Urothelium cell line (cell line): ENCODE measurements around the gene C10orf105.

Experiments
- DNase-seq: peaks from one replicate; pipeline ENCODE4 v3.0.0; 2011; ENCODE audit warnings: low spot score, mixed read lengths
- FAIRE-seq: peaks from 2 replicates; lab custom pipeline; 2011; peaks lifted over from hg19 to GRCh38; lab: Jason Lieb, UNC

The C10orf105 gene

GRCh38 chr10:71739358-71739900 lies 19.9 kb upstream of the C10orf105 start:
- DNase-seq (no peak), FAIRE-seq (no peak)

- FAIRE-seq (no peak), DNase-seq (no peak)
These were observed 18.2 kb upstream of the C10orf105 start for GRCh38 chr10:71737834-71738197.

- FAIRE-seq (no peak), DNase-seq (no peak)
These were observed 17.6 kb upstream of the C10orf105 start for GRCh38 chr10:71737001-71737833.

- FAIRE-seq (peak; percentile 79), DNase-seq (no peak)
These were observed 17.0 kb upstream of the C10orf105 start for GRCh38 chr10:71736570-71736952.

GRCh38 chr10:71735709-71736569 lies 16.4 kb upstream of the C10orf105 start:
- DNase-seq (no peak), FAIRE-seq (no peak)

- no peak for DNase-seq
- FAIRE-seq: no peak
These were observed 15.2 kb upstream of the C10orf105 start for GRCh38 chr10:71734797-71735196.

- FAIRE-seq (peak; percentile 35), DNase-seq (no peak)
These were observed 12.2 kb upstream of the C10orf105 start for GRCh38 chr10:71731791-71732190.

GRCh38 chr10:71729161-71729636 lies 9.6 kb upstream of the C10orf105 start:
- FAIRE-seq (no peak), DNase-seq (no peak)

- peak; percentile 63 for FAIRE-seq
These were observed 8.5 kb upstream of the C10orf105 start for GRCh38 chr10:71727738-71728737.

GRCh38 chr10:71727105-71727737 lies 7.6 kb upstream of the C10orf105 start:
- DNase-seq: no peak
- peak; percentile 32 for FAIRE-seq

More at GRCh38 chr10:71727738-71728737, 8.5 kb upstream of the C10orf105 start:
- DNase-seq: peak; percentile 41

GRCh38 chr10:71726580-71727104 lies 7.1 kb upstream of the C10orf105 start:
- FAIRE-seq (no peak), DNase-seq (no peak)

GRCh38 chr10:71725998-71726579 lies 6.5 kb upstream of the C10orf105 start:
- FAIRE-seq: peak; percentile 93
- DNase-seq: peak; percentile 68

- DNase-seq (no peak), FAIRE-seq (no peak)
These were observed 5.7 kb upstream of the C10orf105 start for GRCh38 chr10:71725249-71725648.

GRCh38 chr10:71724539-71724938 lies 5.0 kb upstream of the C10orf105 start:
- no peak for FAIRE-seq
- DNase-seq: no peak

GRCh38 chr10:71723311-71723710 lies 3.7 kb upstream of the C10orf105 start:
- peak; percentile 17 for FAIRE-seq
- no peak for DNase-seq

GRCh38 chr10:71722849-71723248 lies 3.3 kb upstream of the C10orf105 start:
- DNase-seq (no peak), FAIRE-seq (no peak)

GRCh38 chr10:71721313-71721712 lies 1.7 kb upstream of the C10orf105 start:
- no peak for FAIRE-seq
- no peak for DNase-seq

GRCh38 chr10:71720288-71720687 lies 710 bp upstream of the C10orf105 start:
- FAIRE-seq (no peak), DNase-seq (no peak)

GRCh38 chr10:71719042-71719441 lies 536 bp downstream of the C10orf105 start:
- no peak for FAIRE-seq

More at GRCh38 chr10:71719042-71719441, 536 bp downstream of the C10orf105 start:
- no peak for DNase-seq
